ENCODE results near the gene DEFB115.
"Not testable (repeated sequence)": the region's sequence is repeated elsewhere in the genome, so short reads cannot be mapped to it uniquely, and the experiment has no call there.

Gene DEFB115

GRCh38 chr20:31278178-31278577 lies 20.7 kb downstream of the DEFB115 start:
- no peak for DNase-seq (ENCODE audit: low read depth in 1 of 2, low spot score in 1 of 2)
- H3K27ac ChIP-seq (replicated peaks): no peak overlapping the region
- TF ChIP-seq SPI1 (IDR thresholded peaks at IDR 0.05; ENCODE audit: borderline replicate concordance, low read depth) (no peak), POLR2AphosphoS5 (IDR thresholded peaks at IDR 0.05; ENCODE audit: low read depth) (no peak), GABPA (IDR thresholded peaks at IDR 0.05; ENCODE audit: low read depth) (no peak)
- TF ChIP-seq, protein P1, sequence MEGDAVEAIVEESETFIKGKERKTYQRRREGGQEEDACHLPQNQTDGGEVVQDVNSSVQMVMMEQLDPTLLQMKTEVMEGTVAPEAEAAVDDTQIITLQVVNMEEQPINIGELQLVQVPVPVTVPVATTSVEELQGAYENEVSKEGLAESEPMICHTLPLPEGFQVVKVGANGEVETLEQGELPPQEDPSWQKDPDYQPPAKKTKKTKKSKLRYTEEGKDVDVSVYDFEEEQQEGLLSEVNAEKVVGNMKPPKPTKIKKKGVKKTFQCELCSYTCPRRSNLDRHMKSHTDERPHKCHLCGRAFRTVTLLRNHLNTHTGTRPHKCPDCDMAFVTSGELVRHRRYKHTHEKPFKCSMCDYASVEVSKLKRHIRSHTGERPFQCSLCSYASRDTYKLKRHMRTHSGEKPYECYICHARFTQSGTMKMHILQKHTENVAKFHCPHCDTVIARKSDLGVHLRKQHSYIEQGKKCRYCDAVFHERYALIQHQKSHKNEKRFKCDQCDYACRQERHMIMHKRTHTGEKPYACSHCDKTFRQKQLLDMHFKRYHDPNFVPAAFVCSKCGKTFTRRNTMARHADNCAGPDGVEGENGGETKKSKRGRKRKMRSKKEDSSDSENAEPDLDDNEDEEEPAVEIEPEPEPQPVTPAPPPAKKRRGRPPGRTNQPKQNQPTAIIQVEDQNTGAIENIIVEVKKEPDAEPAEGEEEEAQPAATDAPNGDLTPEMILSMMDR (IDR thresholded peaks at IDR 0.05; ENCODE audit: insufficient read depth, low read length): no peak
- TF ChIP-seq, protein P2, sequence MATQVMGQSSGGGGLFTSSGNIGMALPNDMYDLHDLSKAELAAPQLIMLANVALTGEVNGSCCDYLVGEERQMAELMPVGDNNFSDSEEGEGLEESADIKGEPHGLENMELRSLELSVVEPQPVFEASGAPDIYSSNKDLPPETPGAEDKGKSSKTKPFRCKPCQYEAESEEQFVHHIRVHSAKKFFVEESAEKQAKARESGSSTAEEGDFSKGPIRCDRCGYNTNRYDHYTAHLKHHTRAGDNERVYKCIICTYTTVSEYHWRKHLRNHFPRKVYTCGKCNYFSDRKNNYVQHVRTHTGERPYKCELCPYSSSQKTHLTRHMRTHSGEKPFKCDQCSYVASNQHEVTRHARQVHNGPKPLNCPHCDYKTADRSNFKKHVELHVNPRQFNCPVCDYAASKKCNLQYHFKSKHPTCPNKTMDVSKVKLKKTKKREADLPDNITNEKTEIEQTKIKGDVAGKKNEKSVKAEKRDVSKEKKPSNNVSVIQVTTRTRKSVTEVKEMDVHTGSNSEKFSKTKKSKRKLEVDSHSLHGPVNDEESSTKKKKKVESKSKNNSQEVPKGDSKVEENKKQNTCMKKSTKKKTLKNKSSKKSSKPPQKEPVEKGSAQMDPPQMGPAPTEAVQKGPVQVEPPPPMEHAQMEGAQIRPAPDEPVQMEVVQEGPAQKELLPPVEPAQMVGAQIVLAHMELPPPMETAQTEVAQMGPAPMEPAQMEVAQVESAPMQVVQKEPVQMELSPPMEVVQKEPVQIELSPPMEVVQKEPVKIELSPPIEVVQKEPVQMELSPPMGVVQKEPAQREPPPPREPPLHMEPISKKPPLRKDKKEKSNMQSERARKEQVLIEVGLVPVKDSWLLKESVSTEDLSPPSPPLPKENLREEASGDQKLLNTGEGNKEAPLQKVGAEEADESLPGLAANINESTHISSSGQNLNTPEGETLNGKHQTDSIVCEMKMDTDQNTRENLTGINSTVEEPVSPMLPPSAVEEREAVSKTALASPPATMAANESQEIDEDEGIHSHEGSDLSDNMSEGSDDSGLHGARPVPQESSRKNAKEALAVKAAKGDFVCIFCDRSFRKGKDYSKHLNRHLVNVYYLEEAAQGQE (IDR thresholded peaks at IDR 0.05; ENCODE audit: insufficient replicate concordance, low read depth): no peak

DNA sequence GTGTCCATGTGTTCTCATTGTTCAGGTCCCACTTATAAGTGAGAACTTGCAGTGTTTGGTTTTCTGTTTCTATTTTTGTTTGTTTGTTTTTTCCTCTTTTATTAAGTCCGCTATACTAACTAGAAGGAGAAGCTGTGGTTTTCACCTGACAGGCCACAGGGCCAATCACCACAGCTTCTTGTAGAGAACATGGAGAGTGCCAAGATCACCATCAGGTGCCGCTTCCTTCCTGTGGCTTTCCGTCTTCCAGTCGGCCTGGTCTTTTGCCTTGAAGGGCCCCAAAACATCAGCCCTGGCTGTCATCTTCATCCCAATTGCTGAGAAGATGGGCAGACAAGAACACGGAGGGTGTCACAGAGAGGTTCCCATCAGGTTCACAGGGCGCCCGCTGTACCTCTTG lies 27.5 kb downstream of the DEFB115 start:
- not testable (repeated sequence) for H3K27ac ChIP-seq (replicated peaks); H3K27me3 ChIP-seq (ENCODE audit: insufficient read depth, poor library complexity, severe bottlenecking); DNase-seq (ENCODE audit: low read depth in 1 of 2, low spot score in 1 of 2); H3K4me3 ChIP-seq (replicated peaks; ENCODE audit: insufficient read depth, low read length)

More at GRCh38 chr20:31278178-31278577, 20.7 kb downstream of the DEFB115 start:
- H3K4me3 ChIP-seq (replicated peaks; ENCODE audit: insufficient read depth, low read length): no peak overlapping the region
- no peaks in the 10 kb centered on the region for H3K27me3 ChIP-seq (ENCODE audit: insufficient read depth, poor library complexity, severe bottlenecking)

GRCh38 chr20:31308535-31309162 lies 51.2 kb downstream of the DEFB115 start, which contains the start of gene DEFB116:
Gene DEFB116, minus strand, starts transcription at chr20:31308585. Its CDS starts 0 bp downstream, at chr20:31308585.
- TF ChIP-seq, protein P2 (IDR thresholded peaks at IDR 0.05; ENCODE audit: insufficient replicate concordance, low read depth): no peak
- TF ChIP-seq GABPA (IDR thresholded peaks at IDR 0.05; ENCODE audit: low read depth) (no peak), POLR2AphosphoS5 (IDR thresholded peaks at IDR 0.05; ENCODE audit: low read depth) (no peak), SPI1 (IDR thresholded peaks at IDR 0.05; ENCODE audit: borderline replicate concordance, low read depth) (no peak)
- TF ChIP-seq, protein P1 (IDR thresholded peaks at IDR 0.05; ENCODE audit: insufficient read depth, low read length): no peak
- DNase-seq (ENCODE audit: low read depth in 1 of 2, low spot score in 1 of 2): no peak
- H3K27ac ChIP-seq (replicated peaks): no peak within 1 kb of the TSS
- H3K27me3 ChIP-seq (ENCODE audit: insufficient read depth, poor library complexity, severe bottlenecking): no peaks in the 10 kb centered on the region
- no peak within 1 kb of the TSS for H3K4me3 ChIP-seq (replicated peaks; ENCODE audit: insufficient read depth, low read length)
